T-helper 1 cell treated with Interleukin-12 subunit alpha and Interleukin-12 subunit beta and Interleukin-4 antibody, amounts not matched to agents 30 ng/mL and 1 ng/mL, for 36 hours (primary cell): ENCODE data around the gene TMEM106C. TPM values are rescaled to one million over a fixed set of nuclear protein-coding genes. Genes with fewer than 3 reads are reported as not detected.

Experiments
- intact Hi-C: fragments of 100-400 bp; cut with micrococcal nuclease; formaldehyde crosslinking; loops from one replicate; pipeline ENCODE4 v1.15.1; 2024
- total RNA-seq: library from RNA; stranded (reverse); gene quantifications from 2 replicates; pipeline ENCODE4 v1.2.3, GENCODE V29; 2022

Gene TMEM106C, protein sequence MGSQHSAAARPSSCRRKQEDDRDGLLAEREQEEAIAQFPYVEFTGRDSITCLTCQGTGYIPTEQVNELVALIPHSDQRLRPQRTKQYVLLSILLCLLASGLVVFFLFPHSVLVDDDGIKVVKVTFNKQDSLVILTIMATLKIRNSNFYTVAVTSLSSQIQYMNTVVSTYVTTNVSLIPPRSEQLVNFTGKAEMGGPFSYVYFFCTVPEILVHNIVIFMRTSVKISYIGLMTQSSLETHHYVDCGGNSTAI
- total RNA-seq = 103 and 106 TPM in 2 replicates

DNA sequence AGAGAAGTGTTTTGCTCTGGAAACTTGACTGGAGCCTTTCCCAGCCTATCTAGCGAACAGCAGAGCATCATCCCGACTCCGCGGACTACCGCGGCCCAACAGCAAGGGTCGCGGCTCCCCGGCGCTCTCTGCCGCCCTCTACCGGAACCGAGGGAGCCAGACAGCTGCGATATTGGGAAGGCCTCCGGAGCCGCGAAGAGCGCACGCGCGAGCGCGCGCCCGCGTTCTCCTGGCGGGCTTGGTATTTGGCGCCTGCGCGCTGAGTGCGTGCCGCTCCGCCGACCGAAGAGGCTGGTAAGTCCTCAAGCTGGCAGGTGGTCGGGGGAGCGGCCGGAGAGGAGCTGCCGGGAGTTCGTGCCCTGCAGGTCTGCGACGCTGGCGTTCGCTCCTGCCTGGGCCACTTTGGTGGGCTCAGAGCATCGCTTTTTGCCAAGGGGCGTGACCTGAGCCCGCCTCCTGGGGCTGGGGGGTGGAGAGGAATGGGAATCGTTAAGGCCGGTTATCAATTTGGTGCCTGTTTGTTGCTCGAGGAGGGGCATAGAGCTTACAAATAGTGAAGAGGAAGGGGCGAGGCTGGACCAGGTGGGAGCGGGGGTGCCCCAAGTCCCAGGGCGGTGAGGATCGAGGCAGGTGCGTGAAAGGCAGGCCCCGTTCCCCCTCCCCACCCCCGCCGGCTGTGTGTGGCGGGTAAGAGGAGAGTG, at the start of gene TMEM106C:
Gene TMEM106C, plus strand, starts transcription at position 257 of the 701 bp plus-strand sequence. CDS start 641 bp downstream, outside the sequence.
- intact Hi-C loops = loop anchor here (1.0 to 5.0 kb wide), 16 partner anchors 14 to 655 kb away; partner anchors contain the start of genes ASB8, RPAP3, SENP1 and ZNF641

DNA sequence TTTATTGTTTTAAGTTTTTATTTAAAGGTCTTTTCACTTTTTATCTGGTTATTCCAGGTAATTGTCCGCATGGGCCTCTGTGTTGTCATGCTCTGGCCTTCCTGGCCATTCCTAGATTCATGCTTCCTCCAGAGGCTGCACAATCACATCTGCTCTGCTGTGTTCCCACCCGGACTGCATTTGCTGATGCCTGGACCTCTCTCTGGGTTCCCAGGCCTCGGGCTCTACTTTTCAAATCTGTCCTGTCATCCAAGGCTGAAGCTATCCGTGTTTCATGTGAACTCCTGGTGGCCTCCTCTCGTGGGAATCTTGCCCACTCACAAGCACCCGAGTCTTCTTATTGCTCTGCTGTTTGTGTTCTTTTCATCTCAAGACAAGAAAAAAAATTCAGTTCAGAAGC, 42.5 kb upstream of the TMEM106C start:
- intact Hi-C loops = no loop called here

DNA sequence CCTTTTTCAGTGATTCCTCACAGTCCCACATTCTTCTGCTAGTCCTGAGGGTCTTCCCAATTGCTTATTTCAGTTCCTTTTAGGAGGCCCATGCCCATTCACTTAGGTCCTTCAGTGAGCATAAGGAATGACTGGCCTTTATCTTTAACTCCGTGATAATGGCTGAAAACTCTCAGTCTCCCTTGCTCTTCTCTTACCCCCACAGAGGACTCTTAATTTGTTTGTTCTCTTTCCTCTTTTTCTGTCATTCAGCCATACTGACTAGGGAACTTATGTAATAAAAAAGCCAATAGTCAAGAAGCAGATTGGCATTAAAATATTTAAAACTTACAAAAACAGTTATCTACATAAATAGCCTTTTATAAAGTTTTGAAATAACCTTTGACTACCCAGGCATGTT, 41.5 kb upstream of the TMEM106C start:
- intact Hi-C loops = no loop called here

DNA sequence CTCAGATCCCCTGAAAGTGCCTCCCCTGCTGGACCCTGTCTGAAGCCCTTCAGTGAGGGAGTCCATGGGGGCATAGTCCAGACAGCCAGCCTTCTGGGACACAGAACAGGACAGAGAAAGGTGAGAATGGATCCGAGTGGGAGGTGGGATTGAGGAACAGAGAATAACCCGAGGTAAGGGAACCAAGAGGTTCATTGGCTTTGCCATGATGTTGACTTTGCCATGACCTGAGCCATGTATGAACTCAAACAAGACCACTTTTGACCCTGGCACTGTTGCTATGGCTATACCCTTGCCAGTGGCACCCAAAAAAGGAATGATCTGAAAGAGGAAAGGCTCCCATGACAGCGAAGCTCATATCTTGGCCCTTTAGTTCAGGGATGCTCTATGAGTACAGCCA, 36.0 kb upstream of the TMEM106C start:
- intact Hi-C loops = no loop called here

DNA sequence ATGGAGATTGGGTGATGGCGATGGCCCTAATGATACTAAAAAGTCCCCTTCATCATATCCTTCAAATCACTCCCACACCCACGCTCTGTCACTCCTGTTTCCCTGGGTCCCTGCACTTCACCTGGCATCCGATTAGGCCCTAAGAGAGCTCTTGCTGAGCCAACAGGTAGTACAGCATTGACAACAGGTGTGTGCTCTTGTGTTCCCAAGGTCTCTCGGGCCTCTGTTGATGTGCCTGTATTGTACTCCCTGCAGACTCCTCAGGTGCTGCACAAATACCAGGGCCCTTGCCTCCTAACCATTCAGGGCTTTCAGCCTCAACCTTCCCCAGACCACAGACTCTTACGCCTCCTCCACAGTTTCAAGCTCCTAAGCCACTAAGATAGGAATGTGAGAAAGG, 32.8 kb upstream of the TMEM106C start:
- intact Hi-C loops = no loop called here

DNA sequence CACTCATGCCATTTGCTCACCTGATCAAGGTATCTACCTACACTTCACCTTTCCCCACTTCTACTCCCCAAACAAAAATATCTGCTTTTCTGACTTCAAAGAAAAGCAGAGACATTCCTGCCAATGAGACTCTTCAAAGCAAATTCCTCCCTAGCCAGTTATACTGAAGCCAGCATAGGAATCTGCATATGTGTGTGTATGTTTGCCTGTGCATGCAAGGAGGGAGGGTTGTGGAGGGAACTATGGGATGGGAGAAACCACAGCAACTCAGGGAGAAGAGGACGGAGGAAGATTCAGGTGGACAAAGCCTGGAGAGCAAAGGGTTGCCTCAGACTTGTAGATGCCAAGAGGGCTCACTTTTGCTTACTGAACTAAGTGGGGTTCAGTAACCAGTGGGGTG, 32.2 kb upstream of the TMEM106C start:
- intact Hi-C loops = no loop called here

DNA sequence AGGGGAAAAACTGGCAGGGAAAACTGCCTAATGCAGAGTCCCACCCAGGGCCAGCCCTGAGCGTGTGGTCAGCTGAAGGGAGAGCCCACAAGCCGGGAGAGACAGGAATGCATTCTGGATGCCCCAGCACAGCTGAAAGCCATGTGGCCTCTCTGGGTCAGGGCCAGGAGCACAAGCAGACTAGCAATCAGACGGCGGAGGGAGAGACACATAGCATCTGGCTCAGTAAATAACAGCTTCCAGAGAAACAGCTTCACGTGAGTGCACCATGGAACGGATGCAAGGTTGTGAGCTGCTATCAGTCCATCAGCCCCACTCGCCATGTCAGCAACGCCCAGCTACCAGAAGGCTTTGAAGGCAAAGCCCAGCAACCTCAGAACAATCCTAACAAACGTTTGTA, 28.2 kb upstream of the TMEM106C start:
- intact Hi-C loops = no loop called here

DNA sequence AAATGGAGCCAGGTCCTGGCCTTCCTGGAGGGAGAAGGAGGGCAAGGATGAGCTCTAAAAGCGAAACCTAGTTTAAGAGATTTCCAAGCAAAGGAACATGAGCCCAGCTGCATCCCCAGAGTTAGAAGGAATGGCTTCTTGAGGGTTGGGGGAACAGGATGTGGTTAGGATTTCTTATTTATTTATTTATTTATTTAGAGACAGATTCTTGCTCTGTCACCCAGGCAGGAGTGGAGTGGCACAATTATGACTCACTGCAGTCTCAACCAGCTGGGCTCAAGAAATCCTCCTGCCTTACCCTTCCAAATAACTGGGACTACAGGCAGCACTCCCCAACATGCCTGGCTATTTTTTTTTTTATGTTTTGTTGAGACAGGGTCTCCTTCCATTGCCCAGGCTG, 25.3 kb upstream of the TMEM106C start:
- intact Hi-C loops = no loop called here

DNA sequence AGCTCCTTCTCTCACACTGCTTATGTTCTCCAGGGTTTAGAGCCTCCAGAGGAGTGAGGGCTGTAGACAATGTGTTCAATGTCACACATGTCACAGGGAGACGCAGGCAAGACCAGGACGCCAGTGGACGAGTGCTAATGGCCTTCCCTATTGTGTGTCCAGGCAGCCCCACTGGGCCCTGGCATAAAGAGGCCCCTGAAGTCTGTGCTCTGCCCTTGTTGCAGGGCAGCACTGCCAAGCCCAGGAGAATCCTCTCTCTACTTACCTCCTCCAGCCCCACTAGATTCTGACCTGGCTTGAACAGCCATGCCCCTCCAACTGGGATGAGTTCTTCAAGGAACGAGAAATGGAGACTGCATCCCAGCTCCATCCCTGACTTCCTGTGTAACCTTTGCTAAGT, 24.8 kb upstream of the TMEM106C start:
- intact Hi-C loops = no loop called here

DNA sequence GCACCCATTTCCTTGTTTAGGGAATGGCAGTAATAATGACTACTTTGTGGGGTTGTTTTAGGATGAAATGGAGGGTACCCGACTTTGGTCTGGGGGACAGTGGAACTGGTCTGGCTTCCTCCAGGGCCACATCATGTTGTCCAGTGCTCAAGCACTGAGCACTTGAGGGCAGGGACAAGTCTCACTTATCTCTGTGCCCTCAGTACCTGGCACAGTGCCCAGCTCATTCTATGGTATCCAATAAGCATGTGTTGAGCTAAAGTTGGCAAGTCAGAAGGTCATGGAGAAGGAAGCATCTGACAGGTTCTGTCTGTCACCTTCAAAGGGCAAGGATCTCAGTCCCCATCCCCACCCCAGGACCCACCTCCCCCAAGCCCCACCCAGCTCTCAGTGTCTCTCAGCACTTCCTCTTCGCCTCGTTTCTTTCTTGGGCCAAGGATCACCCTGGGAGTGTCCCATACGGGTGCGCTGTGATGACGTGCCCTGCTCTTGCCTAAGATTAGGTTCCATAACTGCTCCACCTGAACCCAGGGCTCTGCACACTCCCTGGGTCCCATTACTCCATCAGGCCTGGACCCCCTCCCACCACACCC, 24.3 kb upstream of the TMEM106C start:
- intact Hi-C loops = no loop called here

DNA sequence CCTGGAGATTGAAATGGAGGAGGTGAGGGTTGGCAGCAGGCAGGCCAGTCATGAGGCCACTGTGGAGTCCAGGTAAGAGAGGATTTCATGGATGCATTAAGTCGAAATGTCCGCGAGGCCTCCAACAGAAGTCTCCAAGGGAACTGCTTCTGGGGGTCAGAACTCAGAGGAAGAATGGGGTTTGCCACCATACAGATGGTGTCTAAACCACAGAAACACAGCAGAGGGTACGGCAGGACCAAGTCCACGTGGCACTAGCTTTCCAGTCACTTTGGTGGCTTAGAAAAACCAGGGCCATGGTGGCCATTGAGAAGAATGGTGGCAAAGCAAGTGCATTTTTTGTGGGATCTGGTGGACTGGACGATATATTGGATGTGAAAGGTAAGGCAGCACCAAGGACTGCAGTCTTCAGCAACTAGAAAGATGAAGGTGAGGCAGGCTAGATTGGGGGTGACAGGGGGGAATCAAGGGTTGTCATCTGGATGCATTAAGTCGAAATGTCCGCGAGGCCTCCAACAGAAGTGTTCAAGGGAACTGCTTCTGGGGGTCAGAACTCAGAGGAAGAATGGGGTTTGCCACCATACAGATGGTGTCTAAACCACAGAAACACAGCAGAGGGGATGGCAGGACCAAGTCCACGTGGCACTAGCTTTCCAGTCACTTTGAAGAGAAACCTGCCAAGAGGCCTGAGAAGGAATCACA, 22.5 kb upstream of the TMEM106C start:
- intact Hi-C loops = no loop called here

DNA sequence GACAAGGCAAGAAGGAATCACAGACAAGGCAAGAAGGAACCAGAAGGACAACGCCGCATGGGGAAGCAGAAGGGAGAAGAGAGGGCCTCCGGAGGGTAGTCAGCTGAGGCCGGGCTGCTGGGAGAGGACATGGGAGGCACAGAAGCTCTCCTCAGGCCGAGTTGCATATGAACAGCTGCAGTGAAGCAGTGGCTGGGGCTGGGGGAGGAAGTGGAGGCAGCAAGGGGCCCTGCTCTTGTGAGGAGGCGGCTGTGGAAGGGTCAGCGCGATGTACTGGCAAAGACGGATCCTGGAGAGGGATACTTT, 22.0 kb upstream of the TMEM106C start:
- intact Hi-C loops = no loop called here

DNA sequence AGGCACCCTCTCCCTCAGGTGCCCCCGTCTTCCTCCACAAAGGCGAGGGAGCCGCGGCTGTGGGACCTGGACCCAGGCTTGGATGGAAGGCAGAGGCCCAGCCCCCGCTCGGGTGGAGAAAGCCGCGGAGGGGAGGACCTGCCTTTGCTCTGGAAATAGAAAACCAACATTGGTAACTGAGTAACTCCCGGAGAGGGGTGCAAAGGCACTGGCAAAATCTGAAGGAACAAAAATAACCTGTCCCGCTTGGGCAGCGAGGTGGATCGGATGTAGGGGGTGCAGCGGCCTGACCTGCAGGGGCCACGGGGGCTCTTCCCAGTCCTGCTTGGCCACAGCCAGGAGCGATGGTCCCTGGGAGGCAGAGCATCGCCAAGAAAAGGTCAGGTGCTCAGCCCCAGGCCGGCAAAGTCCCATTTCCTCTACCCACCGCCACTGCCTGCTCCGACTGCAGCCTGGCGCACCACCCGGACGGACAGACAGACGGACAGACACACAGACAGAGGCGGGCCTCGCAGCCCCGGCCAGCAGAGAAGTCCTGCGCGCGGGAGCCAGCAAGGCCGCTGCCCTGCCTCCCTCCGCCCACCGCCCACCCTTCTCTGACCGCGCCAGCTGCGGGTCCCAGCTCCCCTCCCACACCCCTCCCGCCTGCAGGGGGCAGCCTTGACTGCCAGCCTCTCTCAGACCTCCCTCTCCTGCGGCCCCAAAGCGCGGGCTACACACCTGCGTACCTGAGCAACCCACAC, 21.4 kb upstream of the TMEM106C start:
- intact Hi-C loops = loop anchor here (1.0 kb wide), 2 partner anchors 223 to 247 kb away; no protein-coding TSS in a partner anchor

DNA sequence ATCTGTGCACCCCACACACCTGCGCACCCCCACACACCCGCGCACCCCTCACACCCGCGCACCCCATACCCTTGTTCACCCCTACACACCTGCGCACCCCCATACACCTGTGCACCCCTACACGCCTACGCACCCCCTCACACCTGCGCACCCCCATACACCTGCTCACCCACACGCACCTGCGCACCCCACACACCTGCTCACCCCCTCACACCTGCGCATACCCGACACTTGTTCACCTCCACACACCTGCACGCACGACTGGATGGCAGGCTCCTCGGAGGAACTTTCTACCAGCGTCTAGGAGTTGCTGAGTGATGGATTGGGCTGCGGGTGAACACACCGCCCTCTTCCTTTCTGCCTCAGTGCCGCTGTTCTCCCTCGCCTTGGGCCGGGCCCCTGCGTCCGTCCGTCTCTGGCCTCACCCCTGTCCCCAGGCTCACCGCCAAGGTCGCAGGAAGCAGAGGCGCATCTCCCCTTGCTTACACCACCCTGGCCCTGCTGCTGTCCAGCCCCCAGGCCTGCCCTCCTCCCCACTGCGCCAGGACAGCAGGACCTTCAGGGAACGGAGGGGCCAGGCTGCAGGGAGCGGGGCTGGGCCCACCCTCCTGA, 20.7 kb upstream of the TMEM106C start:
- intact Hi-C loops = loop anchor here (1.0 kb wide), 2 partner anchors 223 to 247 kb away; no protein-coding TSS in a partner anchor

DNA sequence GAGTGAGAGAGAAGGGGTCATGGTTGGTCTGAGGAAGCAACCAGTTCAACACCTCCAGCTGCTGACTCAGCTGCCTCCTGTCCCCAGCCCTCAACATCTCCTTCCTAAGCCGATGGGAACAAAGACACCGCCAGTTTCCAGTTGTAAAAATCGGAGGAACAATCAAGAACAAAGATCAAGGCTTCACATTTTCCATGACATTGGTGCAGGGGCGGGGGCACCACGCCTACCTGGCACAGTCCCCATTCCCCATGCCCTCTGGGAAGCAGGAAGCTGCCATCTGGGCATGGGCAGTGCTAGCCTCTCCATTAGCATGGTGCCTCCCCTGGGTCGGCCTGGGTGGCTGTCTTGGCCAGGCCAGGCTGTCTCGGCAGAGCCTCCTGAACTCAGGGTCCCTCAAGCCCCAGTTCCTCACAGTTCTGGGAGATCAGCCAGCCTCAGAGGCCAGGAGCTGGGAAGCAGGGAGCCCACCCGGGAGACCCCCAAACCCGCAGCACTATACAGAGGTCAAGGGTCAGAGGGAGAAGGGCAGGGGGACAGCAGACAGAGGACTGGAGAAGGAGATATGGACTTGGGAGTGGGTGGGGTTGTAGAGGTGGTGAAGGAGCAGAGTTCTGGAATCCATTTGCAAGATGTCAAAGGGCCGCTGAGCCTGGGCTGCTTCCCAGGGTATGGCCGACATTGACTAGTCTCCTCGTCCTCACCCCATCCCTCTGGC, 19.6 kb upstream of the TMEM106C start:
- intact Hi-C loops = no loop called here

DNA sequence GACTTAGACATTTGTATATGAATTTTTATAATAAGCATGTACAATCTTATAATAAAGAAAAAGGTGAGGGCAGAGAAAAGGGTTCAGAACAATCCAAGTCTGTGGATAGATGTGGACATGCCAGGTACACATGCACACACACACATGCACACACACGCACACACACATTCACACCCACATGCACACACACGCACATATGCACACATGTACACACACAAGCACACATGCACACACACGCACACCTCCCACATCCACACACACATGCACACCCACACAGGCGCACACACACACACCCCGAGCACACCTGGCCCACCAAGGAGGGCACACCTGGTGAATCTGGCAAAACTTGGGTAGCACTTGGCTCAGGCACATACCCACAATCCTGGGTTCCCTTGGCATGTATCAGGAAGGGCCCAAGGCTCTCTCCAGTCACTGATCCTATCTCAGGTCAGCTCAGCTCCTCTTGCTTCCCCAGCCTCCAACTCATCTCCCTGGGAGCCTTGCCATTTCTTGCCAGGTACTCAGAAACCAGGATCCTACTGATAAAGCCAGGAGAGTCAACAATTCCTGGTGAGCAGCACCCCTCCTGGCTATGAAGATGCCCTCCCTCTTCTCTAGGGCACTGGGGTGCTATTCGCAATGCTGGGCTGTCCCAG, 18.6 kb upstream of the TMEM106C start:
- intact Hi-C loops = no loop called here

DNA sequence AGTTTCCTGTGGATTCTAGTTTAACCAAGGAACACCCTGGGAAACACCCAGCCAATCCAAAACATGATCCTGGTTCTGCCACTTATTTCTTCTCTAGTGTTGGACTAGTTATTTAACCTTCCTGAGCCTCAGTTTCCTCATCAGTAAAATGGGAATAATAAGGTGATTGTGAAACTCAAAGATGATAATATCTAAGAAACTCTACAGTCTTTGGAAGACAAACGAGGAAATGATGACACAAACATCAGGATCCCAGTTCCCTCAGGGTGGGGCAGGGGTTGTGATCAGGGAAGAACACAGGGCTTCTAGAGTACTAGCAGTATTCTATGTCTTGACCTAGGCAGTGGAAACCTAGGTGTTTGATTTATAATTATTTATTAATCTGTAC, 18.1 kb upstream of the TMEM106C start:
- intact Hi-C loops = no loop called here

DNA sequence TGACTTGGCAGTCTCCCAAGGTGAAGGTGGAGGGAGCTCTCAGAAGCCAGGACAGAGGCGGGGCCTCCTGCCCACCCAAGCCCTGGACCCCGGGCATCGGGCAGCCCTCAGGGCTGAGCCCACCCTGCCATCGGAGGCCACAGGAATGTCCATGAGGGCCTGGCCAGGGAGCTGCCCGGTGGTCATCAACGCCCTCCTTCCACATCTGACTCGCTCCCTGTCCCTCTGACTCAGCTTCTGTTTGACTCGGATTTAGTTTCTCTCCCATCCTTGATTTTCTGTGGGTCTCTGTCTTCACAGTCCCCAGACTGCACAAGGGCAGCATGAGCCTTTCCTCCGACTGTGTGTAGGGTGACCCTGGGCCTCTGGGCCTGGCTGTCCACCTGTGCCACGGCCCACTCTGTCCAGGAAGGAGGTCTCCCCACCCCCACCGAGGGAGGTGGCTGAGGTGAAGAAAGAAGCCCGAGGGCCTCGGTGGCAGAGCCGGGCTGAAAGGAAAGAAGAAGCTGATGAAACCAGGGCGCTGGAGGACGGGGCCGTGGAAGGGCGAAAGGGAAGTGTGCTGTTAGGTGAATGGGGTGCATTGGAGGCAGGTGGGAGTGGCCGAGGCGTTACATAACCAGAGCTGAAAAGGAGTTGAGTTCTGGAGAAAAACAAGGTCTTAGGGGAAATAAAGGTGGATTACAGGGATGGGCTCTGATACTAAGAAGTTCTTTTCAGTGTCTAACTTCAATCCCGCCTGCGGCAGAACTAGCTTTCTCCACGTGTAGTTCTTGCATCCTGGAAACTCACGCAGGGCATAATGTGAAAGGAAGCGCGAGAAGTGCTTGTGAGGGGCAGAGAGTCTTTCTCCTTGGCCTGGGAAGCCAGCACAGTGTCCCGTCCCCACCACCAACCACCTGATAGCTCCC, 16.7 kb upstream of the TMEM106C start:
- intact Hi-C loops = no loop called here

DNA sequence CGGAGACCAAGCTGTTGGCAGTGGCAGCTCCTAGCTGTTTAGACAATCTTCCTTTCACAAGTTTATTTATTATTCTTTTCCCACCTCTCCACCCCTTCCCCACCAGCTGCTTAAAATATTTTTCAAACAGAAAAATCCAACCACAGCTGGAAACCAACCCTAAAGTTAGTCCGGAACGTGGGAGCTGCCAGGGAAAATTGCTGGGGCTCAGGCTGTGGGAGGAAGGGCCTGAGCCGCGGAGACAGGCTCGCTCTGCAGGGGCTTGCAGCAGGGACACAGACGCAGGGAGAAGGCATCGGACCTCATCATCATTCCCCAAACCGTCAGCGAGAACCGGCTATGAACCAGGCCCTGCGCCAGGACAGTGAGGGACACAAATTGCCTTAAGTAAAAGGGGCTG, 16.1 kb upstream of the TMEM106C start:
- intact Hi-C loops = no loop called here
